Measurements from ENCODE around the gene FAT3. TPM values are rescaled to one million over a fixed set of nuclear protein-coding genes. Genes with fewer than 3 reads are reported as not detected.

FAT3 gene
- total RNA-seq, 3 donors from 2014 or later: 0.64 to 5.0 (median 0.66) TPM

DNA sequence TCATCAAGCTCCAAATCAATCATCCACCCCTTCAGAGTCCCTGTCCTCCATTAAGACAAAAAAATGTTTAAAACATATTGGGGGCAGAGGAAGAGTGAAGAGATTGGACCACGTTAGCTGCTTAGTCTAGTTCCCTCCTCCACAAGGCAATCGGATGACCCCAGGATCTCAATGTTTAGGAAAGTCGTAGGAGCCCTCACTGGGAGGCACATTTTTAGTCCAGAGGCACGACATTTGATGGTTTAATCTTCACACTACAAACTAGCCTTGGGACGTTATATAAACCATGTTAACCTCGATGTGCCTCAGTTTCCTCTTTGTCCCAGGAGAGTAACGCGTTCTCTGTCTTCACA lies 588 bp upstream of the FAT3 start:
- Histone ChIP-seq H3K27me3 (peaks cover 0 to 50% of the 10 kb centered on the region in 2 donors), H3K36me3 (no peaks in the 10 kb centered on the region), H3K9me3 (no peaks in the 10 kb centered on the region), H3K4me3 (peak overlapping the region in 2 of 3 donors; percentile 38 to 66), H3K4me1 (no peaks in the 10 kb centered on the region), H3K27ac (no peak overlapping the region)
- intact Hi-C loops (cut with DNase I; ENCODE audit: low total_unique reads): no loop called here
- TF ChIP-seq CTCF (IDR thresholded peaks at IDR 0.05) (no peak), POLR2AphosphoS5 (IDR thresholded peaks at IDR 0.05) (no peak), POLR2A (IDR thresholded peaks at IDR 0.05) (no peak)
- DNase-seq (ENCODE audit: low spot score in 2 of 2): no peak

- Histone ChIP-seq H3K4me3 (peak overlapping the region; percentile 38 to 66 (median 47)), H3K27ac (no peak overlapping the region), H3K4me1 (no peaks in the 10 kb centered on the region), H3K27me3 (peaks cover 0 to 53% of the 10 kb centered on the region in 2 donors), H3K36me3 (no peaks in the 10 kb centered on the region), H3K9me3 (no peaks in the 10 kb centered on the region)
- TF ChIP-seq CTCF (IDR thresholded peaks at IDR 0.05) (no peak), POLR2A (IDR thresholded peaks at IDR 0.05) (no peak), POLR2AphosphoS5 (IDR thresholded peaks at IDR 0.05) (no peak)
- no peak for DNase-seq (ENCODE audit: low spot score in 2 of 2)
- intact Hi-C loops (cut with DNase I; ENCODE audit: low total_unique reads): loop anchor here (5.0 kb wide), 1 partner anchor 52 kb away; no protein-coding TSS in a partner anchor
Measured at GRCh38 chr11:92225125-92225567, 528 bp downstream of the FAT3 start.

DNA sequence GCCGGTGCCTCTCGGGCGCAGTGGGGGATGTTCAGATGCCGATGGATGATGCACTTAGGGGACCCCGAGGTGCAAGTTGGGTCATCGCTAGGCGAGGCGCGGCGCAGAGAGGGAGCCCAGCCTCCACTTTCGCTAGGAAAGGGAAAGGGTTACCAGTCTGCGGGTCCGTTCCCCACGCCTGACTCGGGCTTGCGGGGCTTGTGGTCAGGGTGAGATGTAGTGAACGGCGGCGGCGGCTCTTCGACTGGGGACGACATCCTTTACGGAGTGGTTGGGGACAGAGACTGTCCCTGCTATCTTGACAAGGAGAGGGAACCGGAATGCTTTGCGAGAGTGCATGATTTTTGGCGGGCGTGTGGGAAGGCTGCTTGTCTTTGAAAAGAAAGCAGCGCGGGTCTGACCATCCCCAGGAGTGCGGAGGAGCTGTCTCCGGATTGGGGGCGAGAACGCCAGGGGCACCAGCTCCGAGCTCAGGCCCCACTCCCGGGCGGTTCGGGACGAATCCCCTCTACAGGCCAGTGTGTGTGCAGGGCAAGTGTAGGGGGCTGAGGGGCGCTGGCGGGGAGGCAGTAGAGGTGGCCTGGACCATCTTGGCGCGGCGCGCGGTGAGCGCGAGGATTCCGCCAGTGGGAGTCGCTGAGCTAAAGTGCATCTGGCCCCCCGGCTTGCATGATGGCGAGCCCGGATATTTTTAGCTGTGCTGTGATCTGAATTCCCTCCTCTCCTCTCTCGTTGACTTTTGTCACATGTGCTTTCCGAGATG lies 1.1 kb downstream of the FAT3 start:
- peak overlapping the region; percentile 38 to 66 (median 47) for H3K4me3 ChIP-seq
- H3K36me3 ChIP-seq: no peaks in the 10 kb centered on the region
- DNase-seq (ENCODE audit: low spot score in 2 of 2): no peak
- H3K27ac ChIP-seq: no peak overlapping the region
- H3K27me3 ChIP-seq: peaks cover 0 to 59% of the 10 kb centered on the region in 2 donors
- no peaks in the 10 kb centered on the region for H3K4me1 ChIP-seq
- TF ChIP-seq CTCF (IDR thresholded peaks at IDR 0.05): no peak
- TF ChIP-seq POLR2AphosphoS5 (IDR thresholded peaks at IDR 0.05): no peak
- no peak for TF ChIP-seq POLR2A (IDR thresholded peaks at IDR 0.05)
- H3K9me3 ChIP-seq: no peaks in the 10 kb centered on the region
- intact Hi-C loops (cut with DNase I; ENCODE audit: low total_unique reads): loop anchor here (5.0 kb wide), 1 partner anchor 52 kb away; no protein-coding TSS in a partner anchor

DNA sequence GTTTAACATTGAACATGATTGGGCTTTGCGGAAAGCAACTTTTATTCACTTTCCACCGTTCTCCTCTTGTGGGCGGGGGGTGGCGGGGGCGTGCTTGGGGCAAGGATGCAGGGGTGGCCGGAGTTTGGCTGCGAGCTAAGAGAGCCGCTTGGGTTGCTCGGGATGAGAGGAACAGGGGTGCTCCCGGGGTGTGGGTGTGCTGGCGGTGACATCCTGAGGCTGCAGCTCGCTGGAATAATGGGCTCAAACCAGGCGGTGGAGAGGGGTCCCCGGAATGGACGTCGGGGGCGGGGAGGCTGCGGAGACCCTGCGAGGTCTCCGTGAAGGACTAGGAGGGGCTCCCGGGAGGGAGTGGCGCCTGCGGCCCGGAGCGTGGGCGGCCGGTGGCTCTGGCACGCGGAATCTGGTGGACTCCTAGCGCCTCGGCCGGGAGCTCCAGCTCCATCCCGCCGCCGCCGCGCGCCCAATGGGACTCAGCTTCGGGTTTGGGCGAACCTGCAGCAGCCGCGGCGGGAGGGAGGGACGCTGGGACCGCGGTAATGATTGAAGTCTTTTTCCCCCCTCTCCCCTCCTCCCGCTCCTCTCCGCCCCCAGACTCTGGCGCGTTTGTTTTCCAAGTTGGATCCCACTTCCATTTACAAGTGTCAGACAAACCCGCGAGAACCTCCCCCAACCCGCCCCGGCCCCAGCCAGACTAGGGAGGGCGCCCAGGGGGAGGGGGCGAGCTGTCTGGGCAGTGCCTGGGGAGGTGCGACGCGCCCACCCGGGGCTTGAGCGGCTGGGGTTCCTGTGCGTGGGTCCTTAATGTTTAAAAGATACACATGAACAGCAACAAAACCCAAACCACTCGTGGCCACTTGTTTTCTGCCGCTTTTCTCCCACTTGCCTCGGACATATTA lies 2.0 kb downstream of the FAT3 start:
- peaks cover 0 to 64% of the 10 kb centered on the region in 2 donors for H3K27me3 ChIP-seq
- H3K4me3 ChIP-seq: peak overlapping the region; percentile 38 to 66 (median 47)
- intact Hi-C loops (cut with DNase I; ENCODE audit: low total_unique reads): loop anchor here (5.0 kb wide), 1 partner anchor 51 kb away; no protein-coding TSS in a partner anchor
- no peaks in the 10 kb centered on the region for H3K4me1 ChIP-seq
- no peaks in the 10 kb centered on the region for H3K9me3 ChIP-seq
- no peak for TF ChIP-seq POLR2AphosphoS5 (IDR thresholded peaks at IDR 0.05)
- no peak for TF ChIP-seq POLR2A (IDR thresholded peaks at IDR 0.05)
- TF ChIP-seq CTCF (IDR thresholded peaks at IDR 0.05): no peak
- no peak overlapping the region for H3K27ac ChIP-seq
- no peaks in the 10 kb centered on the region for H3K36me3 ChIP-seq
- DNase-seq (ENCODE audit: low spot score in 2 of 2): no peak
